ENCODE data around the gene C1GALT1C1L. TPM values are rescaled to one million over a fixed set of nuclear protein-coding genes. Genes with fewer than 3 reads are reported as not detected.

The C1GALT1C1L gene
- total RNA-seq = not detected in 2 replicates

DNA sequence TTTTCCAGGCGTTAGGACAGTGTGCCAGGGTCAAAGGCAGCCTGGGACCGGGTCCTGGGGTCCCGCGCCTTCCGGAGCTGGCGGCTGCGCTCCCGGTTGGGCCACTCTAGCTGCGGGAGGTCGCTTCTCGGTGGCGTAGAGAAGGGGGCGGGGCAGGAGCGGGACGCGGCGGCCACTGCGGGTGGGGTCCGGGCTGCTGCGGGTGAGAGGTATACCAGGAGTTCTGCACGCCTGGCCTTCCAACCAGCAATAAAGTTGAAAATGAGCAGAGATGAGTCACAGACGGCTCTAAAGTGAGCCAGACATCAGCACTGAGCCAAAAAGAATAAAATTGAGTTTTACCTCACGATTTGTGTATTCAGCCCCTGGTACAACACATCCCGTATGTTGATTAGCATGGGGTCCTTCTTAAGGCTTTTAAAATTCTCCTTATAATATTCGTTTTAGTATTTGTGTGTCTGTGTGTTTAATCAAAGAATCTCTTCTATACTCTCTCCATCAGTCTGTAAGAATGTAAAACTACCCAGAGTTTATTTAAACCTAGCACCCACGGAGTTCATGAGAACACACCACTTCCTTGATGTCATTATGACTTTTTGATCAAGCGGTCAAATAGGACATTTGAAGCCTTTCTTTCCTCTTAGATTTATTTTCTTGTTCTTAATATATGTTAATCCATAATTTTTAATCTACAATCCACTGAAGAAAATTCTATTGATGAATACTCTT is at the start of gene C1GALT1C1L:
Gene C1GALT1C1L, minus strand, starts transcription at position 108 of the 729 bp plus-strand sequence. Its CDS starts 107 bp downstream, at position 1.
- no peak for FAIRE-seq

DNA sequence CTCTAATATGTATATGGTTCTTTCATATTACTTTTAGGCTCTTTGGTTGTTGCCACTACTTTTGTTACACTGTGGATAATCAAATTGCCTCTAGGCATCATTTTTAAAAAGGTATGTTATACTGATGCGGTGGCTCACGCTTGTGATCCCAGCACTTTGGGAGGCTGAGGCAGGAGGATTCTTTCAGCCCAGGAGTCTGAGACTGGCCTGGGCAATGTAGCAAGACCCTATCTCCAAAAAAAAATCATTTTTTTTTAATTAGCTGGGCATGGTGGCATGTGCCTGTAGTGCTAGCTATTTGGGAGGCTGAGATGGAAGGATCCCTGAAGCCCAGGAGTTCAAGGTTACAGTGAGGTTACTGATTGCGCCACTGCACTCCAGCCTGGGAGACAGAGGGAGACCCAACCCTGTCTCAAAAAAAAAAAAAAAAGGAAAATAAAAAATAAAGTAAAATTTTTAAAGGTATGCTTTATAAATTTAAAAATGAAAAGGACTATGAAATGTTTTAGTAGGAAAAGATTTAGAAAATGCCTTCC is 49.5 kb upstream of the C1GALT1C1L start:
- TF ChIP-seq, protein P1, sequence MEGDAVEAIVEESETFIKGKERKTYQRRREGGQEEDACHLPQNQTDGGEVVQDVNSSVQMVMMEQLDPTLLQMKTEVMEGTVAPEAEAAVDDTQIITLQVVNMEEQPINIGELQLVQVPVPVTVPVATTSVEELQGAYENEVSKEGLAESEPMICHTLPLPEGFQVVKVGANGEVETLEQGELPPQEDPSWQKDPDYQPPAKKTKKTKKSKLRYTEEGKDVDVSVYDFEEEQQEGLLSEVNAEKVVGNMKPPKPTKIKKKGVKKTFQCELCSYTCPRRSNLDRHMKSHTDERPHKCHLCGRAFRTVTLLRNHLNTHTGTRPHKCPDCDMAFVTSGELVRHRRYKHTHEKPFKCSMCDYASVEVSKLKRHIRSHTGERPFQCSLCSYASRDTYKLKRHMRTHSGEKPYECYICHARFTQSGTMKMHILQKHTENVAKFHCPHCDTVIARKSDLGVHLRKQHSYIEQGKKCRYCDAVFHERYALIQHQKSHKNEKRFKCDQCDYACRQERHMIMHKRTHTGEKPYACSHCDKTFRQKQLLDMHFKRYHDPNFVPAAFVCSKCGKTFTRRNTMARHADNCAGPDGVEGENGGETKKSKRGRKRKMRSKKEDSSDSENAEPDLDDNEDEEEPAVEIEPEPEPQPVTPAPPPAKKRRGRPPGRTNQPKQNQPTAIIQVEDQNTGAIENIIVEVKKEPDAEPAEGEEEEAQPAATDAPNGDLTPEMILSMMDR (IDR thresholded peaks at IDR 0.05; ENCODE audit: insufficient read depth, low read length, severe bottlenecking) = no peak
- FAIRE-seq = no peak
- Histone ChIP-seq H3K4me3 (ENCODE audit: low read depth, low read length) (no peak overlapping the region), H3K36me3 (ENCODE audit: control insufficient read depth, insufficient read depth, low read length) (no peaks in the 10 kb centered on the region), H3K27me3 (ENCODE audit: control insufficient read depth, insufficient read depth, low read length) (no peaks in the 10 kb centered on the region)
- DNase-seq (ENCODE audit: low read depth) = no peak

More for the DNA sequence above, at the start of gene C1GALT1C1L:
- Histone ChIP-seq H3K36me3 (ENCODE audit: control insufficient read depth, insufficient read depth, low read length) (no peaks in the 10 kb centered on the region), H3K27me3 (ENCODE audit: control insufficient read depth, insufficient read depth, low read length) (no peaks in the 10 kb centered on the region), H3K4me3 (ENCODE audit: low read depth, low read length) (peak within 1 kb of the TSS; percentile 44)
- TF ChIP-seq, protein P1 (IDR thresholded peaks at IDR 0.05; ENCODE audit: insufficient read depth, low read length, severe bottlenecking) = no peak
- DNase-seq (ENCODE audit: low read depth) = peak; percentile 60

GRCh38 chr2:43724728-43725526 is 48.7 kb upstream of the C1GALT1C1L start:
- no peak for DNase-seq (ENCODE audit: low read depth)
- Histone ChIP-seq H3K27me3 (ENCODE audit: control insufficient read depth, insufficient read depth, low read length) (no peaks in the 10 kb centered on the region), H3K4me3 (ENCODE audit: low read depth, low read length) (no peak overlapping the region), H3K36me3 (ENCODE audit: control insufficient read depth, insufficient read depth, low read length) (no peaks in the 10 kb centered on the region)
- TF ChIP-seq, protein P1 (IDR thresholded peaks at IDR 0.05; ENCODE audit: insufficient read depth, low read length, severe bottlenecking) = no peak
- no peak for FAIRE-seq

- no peak overlapping the region for H3K4me3 ChIP-seq (ENCODE audit: low read depth, low read length)
- no peak for FAIRE-seq
Measured at GRCh38 chr2:43718530-43719124, 42.4 kb upstream of the C1GALT1C1L start.

DNA sequence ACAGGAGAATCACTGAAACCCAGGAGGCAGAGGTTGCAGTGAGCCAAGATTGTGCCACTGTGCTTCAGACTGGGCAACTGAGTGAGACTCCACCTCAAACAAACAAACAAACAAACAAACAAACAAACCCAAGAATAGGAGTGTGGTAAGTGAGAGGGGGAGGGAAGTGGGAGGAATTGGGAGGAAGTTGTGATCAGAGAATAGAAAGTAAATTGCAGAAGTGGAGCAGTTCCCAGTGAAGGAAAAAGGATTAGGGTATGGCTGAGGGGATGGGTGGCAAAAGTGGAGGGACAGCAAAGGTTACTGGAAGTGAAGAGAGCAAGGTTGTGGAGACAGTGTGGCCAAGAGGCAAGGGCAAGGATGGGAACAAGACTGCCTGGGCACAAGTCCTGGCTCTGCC is 41.1 kb upstream of the C1GALT1C1L start:
- H3K27me3 ChIP-seq (ENCODE audit: control insufficient read depth, insufficient read depth, low read length) = no peaks in the 10 kb centered on the region
- TF ChIP-seq, protein P1 (IDR thresholded peaks at IDR 0.05; ENCODE audit: insufficient read depth, low read length, severe bottlenecking) = no peak
- DNase-seq (ENCODE audit: low read depth) (no peak), FAIRE-seq (no peak)
- H3K4me3 ChIP-seq (ENCODE audit: low read depth, low read length) = no peak overlapping the region
- no peaks in the 10 kb centered on the region for H3K36me3 ChIP-seq (ENCODE audit: control insufficient read depth, insufficient read depth, low read length)

More at GRCh38 chr2:43718530-43719124, 42.4 kb upstream of the C1GALT1C1L start:
- no peaks in the 10 kb centered on the region for H3K36me3 ChIP-seq (ENCODE audit: control insufficient read depth, insufficient read depth, low read length)
- DNase-seq (ENCODE audit: low read depth) = no peak
- TF ChIP-seq, protein P1 (IDR thresholded peaks at IDR 0.05; ENCODE audit: insufficient read depth, low read length, severe bottlenecking) = no peak
- H3K27me3 ChIP-seq (ENCODE audit: control insufficient read depth, insufficient read depth, low read length) = no peaks in the 10 kb centered on the region

Data from bronchial epithelial cell (primary cell).